ENCODE results near the gene TBCEL. TPM values are rescaled to one million over a fixed set of nuclear protein-coding genes. Genes with fewer than 3 reads are reported as not detected.

Gene TBCEL
- polyA plus RNA-seq, 1 donor (not counting 4 experiments of a cell fraction or from before 2014, with no cell fraction given) = 15.1 TPM

DNA sequence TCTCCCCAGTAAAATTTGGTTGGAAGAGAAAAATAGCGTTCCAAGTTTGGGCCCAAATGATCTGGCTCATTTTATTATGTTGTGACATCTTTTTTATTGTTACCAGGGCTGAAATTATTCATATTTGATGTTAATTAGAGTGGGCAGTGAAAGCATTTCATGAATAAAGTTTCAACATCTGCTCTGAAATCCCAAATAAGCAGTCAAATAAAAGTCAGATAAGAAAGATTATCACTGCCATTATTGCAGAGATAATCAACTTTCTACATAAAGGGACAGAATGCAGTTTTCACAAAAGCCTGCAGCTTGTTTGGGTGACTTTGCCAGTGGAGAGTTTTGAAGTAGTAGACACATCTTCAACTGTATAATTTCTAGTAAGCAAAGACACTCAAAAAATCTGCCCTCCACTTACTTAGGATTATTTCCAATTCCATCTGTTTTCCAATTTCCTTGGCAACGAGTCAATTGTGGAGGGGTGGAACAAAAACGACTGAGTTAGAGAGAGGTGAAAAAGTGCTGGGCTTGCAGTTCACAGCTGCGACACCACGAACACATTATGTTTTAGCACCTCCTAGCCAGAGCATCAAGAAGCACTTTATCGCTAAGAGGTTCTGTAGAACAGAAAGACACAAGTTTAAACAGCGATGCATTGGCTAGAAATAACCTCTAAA is 86.1 kb downstream of the TBCEL start:
- Histone ChIP-seq H3K9me1 (ENCODE audit: control insufficient read depth, extremely low read depth, insufficient read depth, low read length) (no peaks in the 10 kb centered on the region), H3K9ac (ENCODE audit: control insufficient read depth, extremely low read depth, insufficient read depth, low read length) (no peak overlapping the region), H4K20me1 (ENCODE audit: control insufficient read depth, extremely low read depth, insufficient read depth, low read length) (no peaks in the 10 kb centered on the region), H3K4me3 (ENCODE audit: control insufficient read depth in 2 of 3, extremely low read depth in 1 of 3, insufficient read depth in 2 of 3, low read depth in 1 of 3, low read length in 3 of 3) (no peak overlapping the region), H3K27me3 (ENCODE audit: control insufficient read depth, extremely low read depth, insufficient read depth, low read length) (no peaks in the 10 kb centered on the region), H3K4me2 (ENCODE audit: control insufficient read depth, extremely low read depth, insufficient read depth, low read depth, low read length) (no peak overlapping the region), H3K9me3 (ENCODE audit: control insufficient read depth, low read depth, low read length) (no peaks in the 10 kb centered on the region), H3K27ac (ENCODE audit: control insufficient read depth, insufficient read depth, low read length) (no peak overlapping the region), H2AFZ (ENCODE audit: control insufficient read depth, low read length) (no peak overlapping the region), H3K36me3 (ENCODE audit: control insufficient read depth in 2 of 2, extremely low read depth in 1 of 2, insufficient read depth in 2 of 2, low read length in 2 of 2) (no peaks in the 10 kb centered on the region), H3K4me1 (ENCODE audit: control insufficient read depth, extremely low read depth, insufficient read depth, low read length) (no peaks in the 10 kb centered on the region), H3K79me2 (ENCODE audit: control insufficient read depth, insufficient read depth, low read length) (no peaks in the 10 kb centered on the region)
- no peak for FAIRE-seq
- no peak for DNase-seq (ENCODE audit: low read depth, low spot score)
- TF ChIP-seq, protein P1, sequence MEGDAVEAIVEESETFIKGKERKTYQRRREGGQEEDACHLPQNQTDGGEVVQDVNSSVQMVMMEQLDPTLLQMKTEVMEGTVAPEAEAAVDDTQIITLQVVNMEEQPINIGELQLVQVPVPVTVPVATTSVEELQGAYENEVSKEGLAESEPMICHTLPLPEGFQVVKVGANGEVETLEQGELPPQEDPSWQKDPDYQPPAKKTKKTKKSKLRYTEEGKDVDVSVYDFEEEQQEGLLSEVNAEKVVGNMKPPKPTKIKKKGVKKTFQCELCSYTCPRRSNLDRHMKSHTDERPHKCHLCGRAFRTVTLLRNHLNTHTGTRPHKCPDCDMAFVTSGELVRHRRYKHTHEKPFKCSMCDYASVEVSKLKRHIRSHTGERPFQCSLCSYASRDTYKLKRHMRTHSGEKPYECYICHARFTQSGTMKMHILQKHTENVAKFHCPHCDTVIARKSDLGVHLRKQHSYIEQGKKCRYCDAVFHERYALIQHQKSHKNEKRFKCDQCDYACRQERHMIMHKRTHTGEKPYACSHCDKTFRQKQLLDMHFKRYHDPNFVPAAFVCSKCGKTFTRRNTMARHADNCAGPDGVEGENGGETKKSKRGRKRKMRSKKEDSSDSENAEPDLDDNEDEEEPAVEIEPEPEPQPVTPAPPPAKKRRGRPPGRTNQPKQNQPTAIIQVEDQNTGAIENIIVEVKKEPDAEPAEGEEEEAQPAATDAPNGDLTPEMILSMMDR (optimal IDR thresholded peaks at IDR 0.05 in 1 of 3, IDR thresholded peaks at IDR 0.05 in 1 of 3, conservative IDR thresholded peaks at IDR 0.05 in 1 of 3; ENCODE audit: extremely low read depth in 1 of 3, insufficient read depth in 2 of 3, low read length in 3 of 3) = no peak
- TF ChIP-seq EZH2 (IDR thresholded peaks at IDR 0.05; ENCODE audit: low read length) = no peak
- dilution Hi-C loops (cut with MboI; ENCODE audit: extremely low pct_ligation_motif_present, low sequenced_read_pairs) = no loop called here

DNA sequence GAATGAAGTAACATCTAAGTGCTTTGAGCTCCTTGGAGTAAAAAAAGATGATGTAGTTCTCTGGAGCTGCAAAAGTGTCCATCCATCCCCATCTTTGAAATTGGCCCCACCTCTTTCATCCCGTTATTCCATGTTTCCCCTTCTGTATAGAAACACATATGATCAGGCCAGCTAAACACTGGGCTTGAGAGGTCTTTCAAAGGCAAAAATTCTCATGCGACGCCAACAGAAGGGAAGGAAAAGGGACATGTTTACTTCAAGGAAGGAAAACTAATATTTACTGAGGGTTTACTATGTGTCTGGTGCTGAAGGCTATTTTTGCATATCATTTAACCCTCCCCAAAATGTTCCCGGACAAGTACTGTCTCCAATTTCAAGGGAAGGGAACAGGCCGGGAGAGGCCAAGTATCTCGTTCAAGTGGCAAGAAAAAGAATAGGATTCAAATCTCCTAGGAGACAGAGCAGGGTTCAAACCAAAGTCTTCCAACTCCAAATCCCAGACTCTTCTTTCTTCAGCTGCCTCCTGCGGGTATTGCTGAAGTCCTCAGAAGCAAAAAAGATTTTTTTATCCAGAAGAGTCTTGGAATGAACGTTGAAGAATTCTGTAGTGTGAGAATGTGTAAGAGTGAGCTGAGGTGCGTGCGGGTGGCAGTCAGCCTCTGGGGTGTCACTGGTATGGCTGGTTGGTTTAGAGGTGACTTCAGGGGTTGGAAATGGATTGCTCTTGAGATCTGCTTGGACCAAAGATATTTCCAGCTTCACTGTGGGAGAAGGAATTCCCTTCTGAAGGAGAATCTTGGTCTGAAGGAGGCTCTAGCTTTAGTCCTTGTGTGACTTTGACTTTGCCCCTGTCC is 87.2 kb downstream of the TBCEL start:
- no peaks in the 10 kb centered on the region for H3K9me3 ChIP-seq (ENCODE audit: control insufficient read depth, low read depth, low read length)
- H3K36me3 ChIP-seq (ENCODE audit: control insufficient read depth in 2 of 2, extremely low read depth in 1 of 2, insufficient read depth in 2 of 2, low read length in 2 of 2) = no peaks in the 10 kb centered on the region
- no peak overlapping the region for H3K4me2 ChIP-seq (ENCODE audit: control insufficient read depth, extremely low read depth, insufficient read depth, low read depth, low read length)
- H3K27ac ChIP-seq (ENCODE audit: control insufficient read depth, insufficient read depth, low read length) = no peak overlapping the region
- no peaks in the 10 kb centered on the region for H3K79me2 ChIP-seq (ENCODE audit: control insufficient read depth, insufficient read depth, low read length)
- H3K4me1 ChIP-seq (ENCODE audit: control insufficient read depth, extremely low read depth, insufficient read depth, low read length) = no peaks in the 10 kb centered on the region
- H3K27me3 ChIP-seq (ENCODE audit: control insufficient read depth, extremely low read depth, insufficient read depth, low read length) = no peaks in the 10 kb centered on the region
- H2AFZ ChIP-seq (ENCODE audit: control insufficient read depth, low read length) = no peak overlapping the region
- H3K4me3 ChIP-seq (ENCODE audit: control insufficient read depth in 2 of 3, extremely low read depth in 1 of 3, insufficient read depth in 2 of 3, low read depth in 1 of 3, low read length in 3 of 3) = no peak overlapping the region
- FAIRE-seq = no peak
- dilution Hi-C loops (cut with MboI; ENCODE audit: extremely low pct_ligation_motif_present, low sequenced_read_pairs) = no loop called here
- no peaks in the 10 kb centered on the region for H4K20me1 ChIP-seq (ENCODE audit: control insufficient read depth, extremely low read depth, insufficient read depth, low read length)
- H3K9me1 ChIP-seq (ENCODE audit: control insufficient read depth, extremely low read depth, insufficient read depth, low read length) = no peaks in the 10 kb centered on the region
- H3K9ac ChIP-seq (ENCODE audit: control insufficient read depth, extremely low read depth, insufficient read depth, low read length) = no peak overlapping the region
- no peak for DNase-seq (ENCODE audit: low read depth, low spot score)
- TF ChIP-seq EZH2 (IDR thresholded peaks at IDR 0.05; ENCODE audit: low read length) = no peak
- TF ChIP-seq, protein P1 (optimal IDR thresholded peaks at IDR 0.05 in 1 of 3, IDR thresholded peaks at IDR 0.05 in 1 of 3, conservative IDR thresholded peaks at IDR 0.05 in 1 of 3; ENCODE audit: extremely low read depth in 1 of 3, insufficient read depth in 2 of 3, low read length in 3 of 3) = no peak

Measured in keratinocyte (primary cell).